ENCODE measurements around the gene TP53I3.
"Not testable (repeated sequence)": the region's sequence is repeated elsewhere in the genome, so short reads cannot be mapped to it uniquely, and the experiment has no call there.

Gene TP53I3

GRCh38 chr2:24107336-24107735 is 22.7 kb upstream of the TP53I3 start:
- TF ChIP-seq CTCF (IDR thresholded peaks at IDR 0.05; ENCODE audit: low read depth, low read length, missing control alignments): no peak
- H3K4me3 ChIP-seq (replicated peaks; ENCODE audit: low read depth, low read length): no peak overlapping the region
- no peak for DNase-seq (ENCODE audit: extremely low read depth, low read depth)

- no peak overlapping the region for H3K4me3 ChIP-seq (replicated peaks; ENCODE audit: low read depth, low read length)
- DNase-seq (ENCODE audit: extremely low read depth, low read depth): no peak
- TF ChIP-seq CTCF (IDR thresholded peaks at IDR 0.05; ENCODE audit: low read depth, low read length, missing control alignments): no peak
Measured at GRCh38 chr2:24106786-24107185, 22.2 kb upstream of the TP53I3 start.

- no peak overlapping the region for H3K4me3 ChIP-seq (replicated peaks; ENCODE audit: low read depth, low read length)
- no peak for TF ChIP-seq CTCF (IDR thresholded peaks at IDR 0.05; ENCODE audit: low read depth, low read length, missing control alignments)
- no peak for DNase-seq (ENCODE audit: extremely low read depth, low read depth)
Measured at GRCh38 chr2:24105816-24106215, 21.2 kb upstream of the TP53I3 start.

- no peak for TF ChIP-seq CTCF (IDR thresholded peaks at IDR 0.05; ENCODE audit: low read depth, low read length, missing control alignments)
- H3K4me3 ChIP-seq (replicated peaks; ENCODE audit: low read depth, low read length): no peak overlapping the region
Measured at GRCh38 chr2:24104906-24105305, 20.3 kb upstream of the TP53I3 start.

GRCh38 chr2:24104110-24104650 is 19.5 kb upstream of the TP53I3 start:
- no peak overlapping the region for H3K4me3 ChIP-seq (replicated peaks; ENCODE audit: low read depth, low read length)
- no peak for DNase-seq (ENCODE audit: extremely low read depth, low read depth)
- no peak for TF ChIP-seq CTCF (IDR thresholded peaks at IDR 0.05; ENCODE audit: low read depth, low read length, missing control alignments)

More at GRCh38 chr2:24104906-24105305, 20.3 kb upstream of the TP53I3 start:
- no peak for DNase-seq (ENCODE audit: extremely low read depth, low read depth)

GRCh38 chr2:24102677-24103076 is 18.0 kb upstream of the TP53I3 start:
- TF ChIP-seq CTCF (IDR thresholded peaks at IDR 0.05; ENCODE audit: low read depth, low read length, missing control alignments): no peak
- no peak overlapping the region for H3K4me3 ChIP-seq (replicated peaks; ENCODE audit: low read depth, low read length)
- DNase-seq (ENCODE audit: extremely low read depth, low read depth): no peak

- no peak overlapping the region for H3K4me3 ChIP-seq (replicated peaks; ENCODE audit: low read depth, low read length)
- no peak for DNase-seq (ENCODE audit: extremely low read depth, low read depth)
- no peak for TF ChIP-seq CTCF (IDR thresholded peaks at IDR 0.05; ENCODE audit: low read depth, low read length, missing control alignments)
Measured at GRCh38 chr2:24101992-24102391, 17.4 kb upstream of the TP53I3 start.

- not testable (repeated sequence) for DNase-seq (ENCODE audit: extremely low read depth, low read depth); H3K4me3 ChIP-seq (replicated peaks; ENCODE audit: low read depth, low read length)
Measured at GRCh38 chr2:24100732-24101131, 16.1 kb upstream of the TP53I3 start.

GRCh38 chr2:24095171-24095677 is 10.6 kb upstream of the TP53I3 start:
- not testable (repeated sequence) for DNase-seq (ENCODE audit: extremely low read depth, low read depth); H3K4me3 ChIP-seq (replicated peaks; ENCODE audit: low read depth, low read length)

GRCh38 chr2:24093270-24093669 is 8.6 kb upstream of the TP53I3 start:
- not testable (repeated sequence) for H3K4me3 ChIP-seq (replicated peaks; ENCODE audit: low read depth, low read length); DNase-seq (ENCODE audit: extremely low read depth, low read depth)

Data from HFF-Myc (cell line).